Hematopoietic multipotent progenitor cell treated with erythropoietin and hydrocortisone succinate and interleukin-3 and kit ligand, for 8 days (in vitro differentiated cells): ENCODE measurements around the gene CRY1.
"Not testable (repeated sequence)": the region's sequence is repeated elsewhere in the genome, so short reads cannot be mapped to it uniquely, and the experiment has no call there.

Experiments
- DNase-seq: peaks from one replicate; pipeline ENCODE4 v3.0.0-alpha.2; 2015

The CRY1 gene

GRCh38 chr12:107064243-107064642 is 29.1 kb downstream of the CRY1 start:
- no peak for DNase-seq

GRCh38 chr12:107058190-107058589 is 35.2 kb downstream of the CRY1 start:
- DNase-seq: no peak

DNA sequence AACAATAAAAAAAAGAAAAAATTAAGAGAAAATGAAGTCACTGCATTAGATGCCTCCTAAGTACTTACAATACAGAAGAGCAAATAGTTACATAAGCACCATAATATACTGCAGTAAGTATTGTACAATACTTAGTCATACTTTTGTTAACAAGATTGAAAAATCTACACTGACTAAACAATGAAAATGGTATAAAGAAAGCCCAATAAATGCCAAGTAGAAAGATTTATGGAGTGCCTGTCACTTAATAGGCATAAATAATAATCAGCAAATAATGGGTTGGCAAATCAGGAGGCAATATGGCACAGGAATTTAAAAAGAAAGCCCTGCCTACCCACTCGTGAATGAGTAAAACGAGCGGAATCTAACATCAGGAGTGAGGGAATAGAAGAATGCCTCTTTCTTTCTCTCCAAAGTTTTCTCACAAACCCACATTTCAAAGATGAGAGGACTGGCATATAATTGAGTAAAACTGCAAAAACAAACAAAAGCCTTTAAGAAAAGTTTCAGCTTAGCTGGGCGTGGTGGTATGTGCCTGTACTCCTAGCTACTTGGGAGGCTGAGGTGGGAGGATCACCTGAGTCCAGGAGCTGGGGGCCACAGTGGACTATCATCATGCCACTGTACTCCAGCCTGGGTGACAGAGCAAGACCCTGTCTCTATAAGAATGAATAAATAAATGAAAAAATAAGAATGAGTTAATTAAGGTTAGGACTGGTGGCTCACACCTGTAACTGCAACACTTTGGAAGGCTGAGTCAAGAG is 36.1 kb downstream of the CRY1 start:
- DNase-seq: no peak

DNA sequence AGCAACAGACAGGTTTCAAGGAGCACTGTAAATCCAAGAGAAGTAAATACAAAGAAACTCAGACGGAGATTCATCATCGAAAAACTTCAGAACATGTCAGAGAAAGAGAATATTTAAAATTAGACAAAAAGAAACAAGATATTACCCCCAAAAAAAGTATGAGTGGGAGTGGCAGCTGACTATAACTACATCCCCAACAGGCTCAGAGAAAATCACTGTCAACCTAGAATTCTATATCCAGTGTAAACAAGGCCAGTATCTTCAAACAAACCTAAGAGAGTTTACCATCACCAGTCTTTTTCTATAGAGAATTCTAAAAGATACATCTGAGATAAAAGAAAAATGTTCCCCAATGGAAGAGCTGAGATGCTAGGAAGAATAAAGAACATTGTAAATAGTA is 39.6 kb downstream of the CRY1 start:
- DNase-seq: no peak

GRCh38 chr12:107045186-107045585 is 48.2 kb downstream of the CRY1 start:
- no peak for DNase-seq

GRCh38 chr12:107042801-107043200 is 50.5 kb downstream of the CRY1 start:
- DNase-seq: no peak

- no peak for DNase-seq
These were observed 57.6 kb downstream of the CRY1 start for GRCh38 chr12:107035733-107036132.

DNA sequence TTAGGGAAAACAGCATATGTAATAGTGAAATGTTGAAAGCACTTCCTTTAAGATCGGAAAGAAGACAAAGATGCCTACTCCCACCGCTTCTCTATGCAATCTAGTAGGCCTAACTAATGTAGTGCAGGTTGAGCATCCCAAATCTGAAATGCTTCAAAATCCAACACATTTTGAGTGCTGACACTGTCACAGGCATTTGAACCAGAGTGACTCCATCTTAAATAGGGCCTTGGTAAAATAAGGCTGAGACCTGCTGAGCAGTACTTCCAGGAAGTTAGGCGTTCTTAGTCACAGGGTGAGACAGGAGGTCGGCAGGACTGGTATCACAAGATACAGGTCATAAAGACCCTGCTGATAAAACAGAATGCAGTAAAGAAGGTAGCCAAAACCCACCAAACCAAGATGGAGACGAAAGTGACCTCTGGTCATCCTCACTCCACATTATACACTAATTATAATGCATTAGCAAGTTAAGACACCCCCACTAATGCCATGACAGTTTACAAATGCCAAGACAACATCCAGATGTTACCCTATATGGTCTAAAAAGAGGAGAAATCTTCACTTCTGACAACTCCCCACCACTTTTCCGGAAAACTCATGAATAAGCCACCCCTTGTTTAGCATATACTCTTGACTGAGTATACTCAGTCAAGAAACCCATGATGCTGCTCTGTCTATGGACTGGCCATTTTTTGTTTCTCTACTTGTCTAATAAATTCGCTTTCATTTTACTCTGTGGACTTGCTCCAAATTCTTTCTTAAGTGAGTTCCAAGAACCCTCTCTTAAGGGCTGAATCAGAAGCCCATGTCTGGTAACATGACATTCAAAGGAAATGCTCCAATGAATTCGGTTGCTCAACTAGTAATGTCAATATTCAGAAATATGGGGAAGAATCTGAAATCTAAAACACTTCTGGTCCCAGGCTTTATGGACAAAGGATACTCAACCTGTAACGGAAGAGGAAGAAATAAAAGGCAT is 59.3 kb downstream of the CRY1 start:
- no peak for DNase-seq

DNA sequence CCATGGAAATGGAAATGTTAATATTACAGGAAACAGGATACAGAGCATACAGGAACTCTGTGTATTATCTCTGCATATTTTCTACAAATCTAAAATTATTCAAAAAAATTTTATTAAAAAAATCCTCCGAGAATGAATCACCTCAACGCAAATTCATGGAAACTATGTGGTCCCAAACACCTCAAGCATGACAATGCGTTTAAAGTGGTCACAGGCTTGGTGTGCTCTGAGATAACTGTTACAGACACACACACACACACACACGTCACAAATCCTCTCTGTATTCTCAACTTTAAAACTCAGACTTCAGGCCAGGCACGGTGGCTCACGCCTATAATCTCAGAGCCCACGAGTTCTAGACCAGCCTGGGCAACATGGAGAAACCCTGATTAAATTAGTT is 61.1 kb downstream of the CRY1 start:
- no peak for DNase-seq

- no peak for DNase-seq
These were observed 62.3 kb downstream of the CRY1 start for GRCh38 chr12:107031061-107031460.

- no peak for DNase-seq
These were observed 64.3 kb downstream of the CRY1 start for GRCh38 chr12:107029081-107029480.

DNA sequence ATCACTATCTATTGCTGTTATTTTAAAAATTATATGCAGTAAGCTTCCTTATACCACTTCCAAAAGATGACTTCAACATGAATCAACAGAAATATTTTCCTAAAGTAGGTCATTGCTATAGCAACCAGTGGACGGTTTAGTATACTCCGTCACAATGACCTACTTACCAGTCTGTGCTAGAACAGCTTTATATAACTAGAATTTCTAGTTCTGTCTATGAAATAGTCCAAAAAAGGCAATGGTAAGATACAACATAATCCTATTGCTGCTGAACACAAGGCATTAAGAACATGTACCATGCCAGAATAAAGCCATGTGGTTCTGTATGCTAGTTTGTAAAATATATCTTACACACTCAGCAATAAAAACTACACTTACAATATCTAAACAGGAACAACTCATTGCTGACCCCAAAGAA is 65.7 kb downstream of the CRY1 start:
- no peak for DNase-seq

- no peak for DNase-seq
These were observed 66.3 kb downstream of the CRY1 start for GRCh38 chr12:107026806-107027635.

- DNase-seq: not testable (repeated sequence)
These were observed 67.0 kb downstream of the CRY1 start for GRCh38 chr12:107026356-107026755.

DNA sequence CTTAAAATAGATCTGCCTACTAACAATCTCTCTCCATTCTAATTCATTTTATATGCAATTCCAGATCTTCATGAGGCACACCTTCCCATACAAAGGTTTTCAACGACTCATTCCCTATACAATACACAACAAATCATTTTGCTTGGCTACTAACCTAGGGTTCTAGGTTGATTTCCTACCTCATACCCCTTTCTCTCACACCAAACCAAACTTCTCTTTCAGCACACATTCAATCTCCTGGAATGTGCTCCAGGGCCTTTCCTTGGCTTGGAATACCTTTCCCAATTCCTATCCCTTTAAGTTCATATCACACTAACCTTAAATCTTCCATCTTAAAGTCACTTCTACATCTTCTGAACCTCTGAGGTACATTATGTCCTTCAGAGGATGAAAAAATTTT is 67.7 kb downstream of the CRY1 start:
- no peak for DNase-seq

- no peak for DNase-seq
These were observed 73.8 kb downstream of the CRY1 start for GRCh38 chr12:107019546-107019945.

DNA sequence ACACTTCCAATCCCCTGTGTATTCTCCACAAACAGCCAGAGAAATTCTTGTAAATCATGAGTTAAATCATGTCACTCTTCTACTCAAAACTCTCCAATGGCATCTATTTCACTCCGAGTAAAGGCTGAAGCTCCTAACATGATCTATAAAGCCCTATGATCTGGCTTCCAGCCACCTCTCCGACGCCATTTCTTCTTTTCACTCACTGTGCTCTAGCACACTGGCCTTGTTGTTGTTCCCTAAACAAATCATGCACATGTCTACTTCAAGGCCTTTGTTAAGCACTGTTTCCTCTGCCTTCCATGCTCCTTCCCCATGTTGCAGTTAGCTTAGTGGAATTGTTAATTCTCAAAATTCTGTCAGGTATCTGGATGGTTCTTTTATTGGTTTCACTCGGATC is 76.3 kb downstream of the CRY1 start:
- DNase-seq: no peak

- no peak for DNase-seq
These were observed 79.3 kb downstream of the CRY1 start for GRCh38 chr12:107014055-107014454.

- DNase-seq: no peak
These were observed 80.5 kb downstream of the CRY1 start for GRCh38 chr12:107012736-107013425.

DNA sequence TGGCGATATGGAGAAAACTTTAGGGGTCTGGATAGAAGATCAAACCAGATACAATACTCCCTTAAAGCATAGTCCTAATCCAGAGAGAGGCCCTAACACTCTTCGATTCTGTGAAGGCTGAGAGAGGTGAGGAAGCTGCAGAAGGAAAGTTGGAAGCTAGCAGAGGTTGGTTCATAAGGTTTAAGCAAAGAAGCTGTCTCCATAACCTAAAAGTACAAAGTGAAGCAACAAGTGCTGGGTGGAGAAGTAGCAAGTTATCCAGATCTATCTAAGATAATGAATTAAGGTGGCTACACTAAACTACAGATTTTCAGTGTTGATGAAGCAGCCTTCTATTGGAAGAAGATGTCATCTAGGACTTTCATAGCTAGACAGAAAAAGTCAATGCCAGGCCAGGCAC is 81.8 kb downstream of the CRY1 start:
- DNase-seq: no peak

DNA sequence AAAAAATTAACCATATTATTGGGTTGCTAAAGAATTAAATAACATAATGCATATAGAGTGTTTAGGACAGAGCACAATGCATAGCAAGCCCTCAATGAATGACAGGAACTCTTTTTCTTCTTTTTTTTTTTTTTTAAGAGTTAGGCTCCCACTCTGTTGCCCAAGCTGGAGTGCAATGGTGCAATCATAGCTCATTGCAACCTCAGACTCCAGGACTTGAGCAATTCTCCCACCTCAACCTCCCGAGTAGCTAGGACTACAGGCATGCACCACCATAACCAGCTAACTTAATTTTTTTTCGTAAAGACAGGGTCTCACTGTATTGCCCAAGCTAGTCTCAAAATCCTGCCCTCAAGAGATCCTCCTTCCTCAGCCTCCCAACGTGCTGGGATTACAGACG is 85.9 kb downstream of the CRY1 start:
- no peak for DNase-seq

DNA sequence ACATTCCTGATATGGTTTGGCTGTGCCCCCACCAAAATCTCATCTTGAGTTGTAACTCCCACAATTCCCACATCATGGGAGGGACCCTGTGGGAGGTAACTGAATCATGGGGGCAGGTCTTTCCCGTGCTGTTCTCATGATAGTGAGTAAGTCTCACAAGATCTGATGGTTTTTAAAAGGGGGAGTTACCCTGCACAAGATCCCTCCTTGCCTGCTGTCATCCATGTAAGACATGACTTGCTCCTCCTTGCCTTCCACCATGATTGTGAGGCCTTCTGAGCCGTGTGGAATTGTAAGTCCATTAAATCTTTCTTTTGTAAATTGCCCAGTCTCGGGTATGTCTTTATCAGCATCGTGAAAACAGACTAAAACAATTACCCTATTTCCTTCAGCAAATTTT is 90.7 kb downstream of the CRY1 start:
- DNase-seq: not testable (repeated sequence)
